AG09309 (cell line): ENCODE results near the gene LARGE2.

Source experiments
- DNase-seq: peaks from one replicate; pipeline ENCODE4 v3.0.0-alpha.2; 2010; ENCODE audit warnings: low read depth
- H3K4me3 ChIP-seq: 2 replicates; pipeline ENCODE4 v1.5.1; 2011; ENCODE audit warnings: mild to moderate bottlenecking, low read depth, low read length, moderate library complexity; ENCODE audit not compliant: control insufficient read depth
- TF ChIP-seq, protein P1 (sequence below): IDR thresholded peaks from 2 replicates; pipeline ENCODE4 v1.5.1; 2011; ENCODE audit warnings: mild to moderate bottlenecking, low read depth, low read length, inconsistent platforms; ENCODE audit not compliant: insufficient read depth, control insufficient read depth; ENCODE audit errors: missing control alignments

The LARGE2 gene

GRCh38 chr11:45930951-45931570, 8.6 kb downstream of the LARGE2 start:
- DNase-seq = no peak
- H3K4me3 ChIP-seq = no peak overlapping the region
- TF ChIP-seq, protein P1, sequence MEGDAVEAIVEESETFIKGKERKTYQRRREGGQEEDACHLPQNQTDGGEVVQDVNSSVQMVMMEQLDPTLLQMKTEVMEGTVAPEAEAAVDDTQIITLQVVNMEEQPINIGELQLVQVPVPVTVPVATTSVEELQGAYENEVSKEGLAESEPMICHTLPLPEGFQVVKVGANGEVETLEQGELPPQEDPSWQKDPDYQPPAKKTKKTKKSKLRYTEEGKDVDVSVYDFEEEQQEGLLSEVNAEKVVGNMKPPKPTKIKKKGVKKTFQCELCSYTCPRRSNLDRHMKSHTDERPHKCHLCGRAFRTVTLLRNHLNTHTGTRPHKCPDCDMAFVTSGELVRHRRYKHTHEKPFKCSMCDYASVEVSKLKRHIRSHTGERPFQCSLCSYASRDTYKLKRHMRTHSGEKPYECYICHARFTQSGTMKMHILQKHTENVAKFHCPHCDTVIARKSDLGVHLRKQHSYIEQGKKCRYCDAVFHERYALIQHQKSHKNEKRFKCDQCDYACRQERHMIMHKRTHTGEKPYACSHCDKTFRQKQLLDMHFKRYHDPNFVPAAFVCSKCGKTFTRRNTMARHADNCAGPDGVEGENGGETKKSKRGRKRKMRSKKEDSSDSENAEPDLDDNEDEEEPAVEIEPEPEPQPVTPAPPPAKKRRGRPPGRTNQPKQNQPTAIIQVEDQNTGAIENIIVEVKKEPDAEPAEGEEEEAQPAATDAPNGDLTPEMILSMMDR = no peak

- DNase-seq = no peak
- TF ChIP-seq, protein P1 = no peak
- no peak overlapping the region for H3K4me3 ChIP-seq
These were observed 9.3 kb downstream of the LARGE2 start for GRCh38 chr11:45931739-45932138.

DNA sequence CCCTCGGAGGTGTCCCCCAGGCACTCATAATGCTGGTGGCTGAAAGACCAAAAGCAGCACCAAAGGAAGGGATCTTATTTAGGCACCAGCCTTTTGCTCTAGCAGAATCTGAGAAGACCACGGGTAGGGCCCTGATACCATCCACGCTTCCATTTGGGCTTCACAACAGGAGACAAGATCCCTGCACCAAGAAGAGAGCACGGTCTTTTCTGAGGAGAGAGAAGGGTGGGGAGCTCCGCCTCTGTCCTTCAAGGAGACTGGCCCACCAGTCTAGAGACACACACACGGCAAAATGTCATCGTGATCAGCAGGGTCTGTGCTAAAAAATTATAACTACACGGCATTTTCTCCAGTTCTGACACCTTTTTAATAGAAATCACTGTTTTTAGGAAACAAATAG, 9.8 kb downstream of the LARGE2 start:
- no peak for DNase-seq
- no peak overlapping the region for H3K4me3 ChIP-seq
- TF ChIP-seq, protein P1 = no peak

DNA sequence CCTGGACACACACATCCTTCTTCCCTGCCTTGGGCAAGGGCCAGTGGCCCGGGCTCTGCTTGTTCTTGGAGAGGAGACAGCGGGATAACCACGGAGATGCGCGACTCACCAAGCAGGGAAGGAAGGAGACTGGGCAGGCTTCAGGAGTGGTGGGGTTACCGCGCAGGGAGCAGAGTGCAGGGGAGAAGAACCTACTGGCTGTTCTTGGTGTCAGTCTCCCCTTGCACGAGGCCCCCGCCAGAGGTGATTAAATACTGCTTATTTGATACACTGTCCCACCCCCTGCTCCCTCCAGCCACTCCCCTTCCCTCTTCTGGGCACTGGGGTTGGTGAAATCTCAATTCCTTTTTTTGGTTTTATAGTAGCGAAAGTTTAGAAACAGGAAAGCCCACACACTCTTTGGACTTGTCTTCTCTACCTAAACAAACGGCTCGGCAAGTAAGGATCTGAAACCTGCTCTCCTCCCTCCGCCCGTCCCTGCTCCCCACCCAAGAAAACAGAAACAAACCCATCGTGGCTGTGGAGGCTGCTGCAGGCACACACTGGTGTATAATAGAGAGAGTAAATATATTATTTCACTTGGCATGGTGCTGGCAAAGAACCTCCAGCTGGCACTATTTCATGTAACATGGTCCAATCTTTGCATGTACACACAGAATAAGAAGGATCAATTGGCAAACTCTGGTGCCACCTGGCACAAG, 10.8 kb downstream of the LARGE2 start:
- no peak overlapping the region for H3K4me3 ChIP-seq
- TF ChIP-seq, protein P1 = no peak
- DNase-seq = no peak

GRCh38 chr11:45933846-45934579, 11.6 kb downstream of the LARGE2 start:
- TF ChIP-seq, protein P1 = no peak
- H3K4me3 ChIP-seq = no peak overlapping the region
- no peak for DNase-seq

GRCh38 chr11:45934580-45935318, 12.3 kb downstream of the LARGE2 start:
- no peak for DNase-seq
- TF ChIP-seq, protein P1 = no peak
- H3K4me3 ChIP-seq = no peak overlapping the region
